Activated T-helper 9 cell treated with anti-CD3 and anti-CD28 coated beads, Interleukin-2, amount 50 U/mL, for 16 hours (primary cell): Measurements from ENCODE around the gene RAB6A.
A peak's percentile ranks its signal among the peaks of the same experiment; 100 is the strongest.
"Not testable (repeated sequence)": the region's sequence is repeated elsewhere in the genome, so short reads cannot be mapped to it uniquely, and the experiment has no call there.

Experiments
- DNase-seq: peaks from one replicate; pipeline ENCODE4 v3.0.0-alpha.2; 2020; ENCODE audit warnings: low read depth

RAB6A gene

GRCh38 chr11:73760679-73761402 lies at the start of gene RAB6A:
Gene RAB6A, minus strand, starts transcription at chr11:73761074. Its CDS starts 439 bp downstream, at chr11:73760635.
- DNase-seq, result peak; percentile 99

GRCh38 chr11:73810637-73811036 lies 49.8 kb upstream of the RAB6A start:
- DNase-seq, result no peak

- no peak for DNase-seq
Observed at GRCh38 chr11:73808052-73808451, 47.2 kb upstream of the RAB6A start.

GRCh38 chr11:73804712-73805111 lies 43.8 kb upstream of the RAB6A start:
- DNase-seq, result no peak

GRCh38 chr11:73801136-73801535 lies 40.3 kb upstream of the RAB6A start:
- DNase-seq, result no peak

- DNase-seq, result no peak
Observed at GRCh38 chr11:73800276-73800806, 39.5 kb upstream of the RAB6A start.

GRCh38 chr11:73797457-73797856 lies 36.6 kb upstream of the RAB6A start:
- DNase-seq, result no peak

GRCh38 chr11:73795925-73796632 lies 35.2 kb upstream of the RAB6A start:
- DNase-seq, result no peak

- DNase-seq, result no peak
Observed at GRCh38 chr11:73792584-73792983, 31.7 kb upstream of the RAB6A start.

- DNase-seq, result no peak
Observed at GRCh38 chr11:73789279-73789670, 28.4 kb upstream of the RAB6A start.

- DNase-seq, result peak; percentile 80
Observed at GRCh38 chr11:73787643-73788558, 27.0 kb upstream of the RAB6A start, which contains the start of gene MRPL48. Gene MRPL48, plus strand, starts transcription at chr11:73787874. Its CDS starts 98 bp downstream, at chr11:73787972.

- no peak for DNase-seq
Observed at GRCh38 chr11:73787051-73787642, 26.3 kb upstream of the RAB6A start.

GRCh38 chr11:73785467-73785866 lies 24.6 kb upstream of the RAB6A start:
- not testable (repeated sequence) for DNase-seq

- DNase-seq, result no peak
Observed at GRCh38 chr11:73784734-73785133, 23.9 kb upstream of the RAB6A start.

GRCh38 chr11:73784080-73784634 lies 23.3 kb upstream of the RAB6A start:
- no peak for DNase-seq

GRCh38 chr11:73783483-73784020 lies 22.7 kb upstream of the RAB6A start:
- DNase-seq, result no peak

GRCh38 chr11:73781303-73781702 lies 20.4 kb upstream of the RAB6A start:
- DNase-seq, result no peak

- peak; percentile 98 for DNase-seq
Observed at GRCh38 chr11:73779084-73779902, 18.4 kb upstream of the RAB6A start.

- not testable (repeated sequence) for DNase-seq
Observed at GRCh38 chr11:73770811-73771210, 9.9 kb upstream of the RAB6A start.

GRCh38 chr11:73766763-73767162 lies 5.9 kb upstream of the RAB6A start:
- DNase-seq, result no peak
